ENCODE data around the gene PDCD6IP.

DNA sequence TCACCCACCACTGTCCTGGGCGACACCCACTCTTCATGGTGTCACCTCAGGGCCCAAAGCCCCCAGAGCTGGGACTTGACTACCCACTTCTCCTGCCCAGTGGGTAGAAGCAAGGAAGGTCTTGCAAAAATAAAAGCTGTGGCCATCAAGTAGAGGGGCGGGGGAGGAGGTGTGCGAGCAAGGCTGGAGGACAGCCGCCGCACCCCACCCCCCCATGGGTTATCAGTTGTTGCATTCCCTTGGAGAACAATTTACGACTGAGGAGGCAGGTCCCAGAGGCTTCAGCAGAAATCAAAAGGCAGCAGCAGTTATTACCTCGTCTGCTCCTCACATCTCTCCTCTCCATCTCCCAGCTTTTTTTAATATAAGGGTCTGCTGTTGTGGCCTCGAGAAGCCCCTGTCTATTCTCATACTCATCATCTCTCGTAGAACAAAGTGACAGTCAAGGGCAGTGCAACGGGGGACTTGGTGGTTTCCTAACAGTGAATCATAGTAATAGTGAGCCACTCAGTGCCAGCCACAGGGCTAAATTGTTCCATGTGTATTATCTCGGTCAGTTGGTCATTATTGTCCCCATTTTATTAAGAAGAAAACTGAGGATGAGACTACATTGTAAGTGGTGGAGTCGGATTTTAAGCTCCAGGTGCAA, 116.4 kb downstream of the PDCD6IP start:
- no peak for TF ChIP-seq CTCF (IDR thresholded peaks at IDR 0.05)
- TF ChIP-seq POLR2A (IDR thresholded peaks at IDR 0.05), result no peak
- TF ChIP-seq POLR2AphosphoS5 (IDR thresholded peaks at IDR 0.05), result no peak

All from prostate gland (tissue), 2 donors.